Panc1 (cell line): ENCODE measurements around the gene PIK3R1. TPM values are rescaled to one million over a fixed set of nuclear protein-coding genes. Genes with fewer than 3 reads are reported as not detected.

ENCODE experiments used
- ATAC-seq: fragments of 200-7000 bp; cut with Tn5 transposase; 2 replicates; pipeline ENCODE4 v1.9.1; 2020; ENCODE audit warnings: mild to moderate bottlenecking, moderate library complexity
- BruUV-seq: library from RNA; stranded (reverse); fragments of 400-500 nt; replicated peaks from 2 replicates; lab custom pipeline; 2021; lab: Mats Ljungman, UMichigan
- CTCF ChIA-PET: fragments of 300-600 bp; sonication (Branson Sonifier 250); formaldehyde crosslinking; loops from one replicate; lab custom pipeline; 2022; ENCODE audit warnings: antibody characterized with exemption; lab: Charles Lee
- POLR2A ChIA-PET: fragments of 300-600 bp; sonication (Branson Sonifier 250); formaldehyde crosslinking; loops from one replicate; lab custom pipeline; 2022; ENCODE audit warnings: antibody characterized with exemption; lab: Charles Lee
- DNase-seq: peaks from one replicate; pipeline ENCODE4 v3.0.0-alpha.2; 2010; ENCODE audit warnings: low read depth, low spot score
- H3K27ac ChIP-seq: 2 replicates; pipeline ENCODE4 v1.5.1; 2011; ENCODE audit warnings: mild to moderate bottlenecking, low read length, inconsistent platforms
- H3K27me3 ChIP-seq: fragments of 200-500 bp; sonication (Bioruptor generic); 2 replicates; pipeline ENCODE4 v1.6.0; 2014; ENCODE audit warnings: low read length, inconsistent platforms; ENCODE audit not compliant: control insufficient read depth, insufficient read depth
- H3K36me3 ChIP-seq: fragments of 200-500 bp; sonication (Bioruptor generic); 2 replicates; pipeline ENCODE4 v1.5.1; 2014; ENCODE audit warnings: inconsistent platforms, mild to moderate bottlenecking, low read length, moderate library complexity; ENCODE audit not compliant: control insufficient read depth, insufficient read depth
- H3K4me1 ChIP-seq: 2 replicates; pipeline ENCODE4 v1.5.1; 2011; ENCODE audit warnings: inconsistent platforms, mild to moderate bottlenecking, low read length, moderate library complexity; ENCODE audit not compliant: control insufficient read depth, insufficient read depth
- H3K4me3 ChIP-seq, 2 experiments: 2 replicates each; pipeline ENCODE4 v1.5.1; 2011 to 2012; ENCODE audit warnings: low read depth in 2 of 2, low read length in 2 of 2, mild to moderate bottlenecking in 2 of 2, inconsistent platforms in 1 of 2, moderate library complexity in 1 of 2
- H3K9me3 ChIP-seq: fragments of 200-500 bp; sonication (Bioruptor generic); 2 replicates; pipeline ENCODE4 v1.5.1; 2014; ENCODE audit warnings: low read depth, mild to moderate bottlenecking, inconsistent platforms, low read length, moderate library complexity; ENCODE audit not compliant: control insufficient read depth, insufficient read depth
- CTCF ChIP-seq: fragments of 450-650 bp; IDR thresholded peaks from 2 replicates; pipeline ENCODE4 v1.5.1; 2017; ENCODE audit warnings: mild to moderate bottlenecking
- POLR2AphosphoS5 ChIP-seq: IDR thresholded peaks from 2 replicates; pipeline ENCODE4 v1.6.1; 2012; ENCODE audit warnings: mild to moderate bottlenecking, low read depth, low read length, moderate library complexity
- REST ChIP-seq, 2 experiments: IDR thresholded peaks; 2 replicates each; pipeline ENCODE4 v1.6.1; 2011 to 2012; ENCODE audit warnings: low read depth in 2 of 2, control low read depth in 1 of 2, low read length in 1 of 2, mild to moderate bottlenecking in 1 of 2, moderate library complexity in 1 of 2; ENCODE audit not compliant: insufficient read depth in 1 of 2
- SIN3A ChIP-seq: IDR thresholded peaks from 2 replicates; pipeline ENCODE4 v1.6.1; 2012; ENCODE audit warnings: low read depth, mild to moderate bottlenecking, low read length, moderate library complexity, borderline replicate concordance; ENCODE audit not compliant: insufficient read depth
- TCF7L2 ChIP-seq: IDR thresholded peaks from 2 replicates; pipeline ENCODE4 v1.6.1; 2011; ENCODE audit warnings: mild to moderate bottlenecking, low read depth, low read length, inconsistent platforms
- in situ Hi-C: cut with HindIII; loops from 2 replicates; pipeline ENCODE4 v1.10.0; 2016; ENCODE audit warnings: low sequenced_read_pairs, low pct_unique_long_range_greater_than_20kb
- intact Hi-C: fragments of 100-400 bp; cut with micrococcal nuclease; formaldehyde crosslinking; loops from one replicate; pipeline ENCODE4 v1.10.0; 2022; ENCODE audit not compliant: unreplicated experiment
- total RNA-seq: library from RNA; stranded (reverse); gene quantifications from one replicate; pipeline ENCODE4 v1.2.1, GENCODE V29; 2021; ENCODE audit not compliant: unreplicated experiment

The PIK3R1 gene
- total RNA-seq, 1 experiment from 2014 or later = 23.4 TPM

GRCh38 chr5:68341006-68341405 is 125.5 kb downstream of the PIK3R1 start:
- ATAC-seq (no peak), DNase-seq (no peak)
- no peak for TF ChIP-seq SIN3A
- no peak for TF ChIP-seq REST (IDR thresholded peaks at IDR 0.05; ENCODE audit: insufficient read depth in 1 of 2, low read depth in 2 of 2, low read length in 1 of 2)
- TF ChIP-seq CTCF = no peak
- TF ChIP-seq POLR2AphosphoS5 = no peak
- H3K36me3 ChIP-seq = no peaks in the 10 kb centered on the region
- no peak overlapping the region for H3K4me3 ChIP-seq
- BruUV-seq = no TSS peak
- intact Hi-C loops (no loop called here), in situ Hi-C loops (no loop called here)
- H3K27ac ChIP-seq = no peak overlapping the region
- ChIA-PET POLR2A (no interaction called here), CTCF (no interaction called here)
- no peaks in the 10 kb centered on the region for H3K27me3 ChIP-seq
- no peaks in the 10 kb centered on the region for H3K9me3 ChIP-seq
- H3K4me1 ChIP-seq = no peaks in the 10 kb centered on the region

- CTCF ChIA-PET = no interaction called here
- H3K36me3 ChIP-seq = no peaks in the 10 kb centered on the region
- POLR2A ChIA-PET = no interaction called here
- H3K9me3 ChIP-seq = no peaks in the 10 kb centered on the region
- no peaks in the 10 kb centered on the region for H3K27me3 ChIP-seq
- H3K27ac ChIP-seq = no peak overlapping the region
- BruUV-seq = no TSS peak
- ATAC-seq (no peak), DNase-seq (no peak)
- no peak overlapping the region for H3K4me3 ChIP-seq
- in situ Hi-C loops (no loop called here), intact Hi-C loops (no loop called here)
- H3K4me1 ChIP-seq = no peaks in the 10 kb centered on the region
- TF ChIP-seq REST (IDR thresholded peaks at IDR 0.05; ENCODE audit: insufficient read depth in 1 of 2, low read depth in 2 of 2, low read length in 1 of 2) (no peak), POLR2AphosphoS5 (no peak), SIN3A (no peak), CTCF (no peak), TCF7L2 (no peak)
Observed at GRCh38 chr5:68342693-68343092, 127.1 kb downstream of the PIK3R1 start.
